GM12801 (cell line): ENCODE measurements around the gene GAMT.

Experiments
- TF ChIP-seq, protein P1 (sequence below): IDR thresholded peaks from one replicate; pipeline ENCODE4 v1.5.1; 2011; ENCODE audit warnings: control low read depth; ENCODE audit not compliant: insufficient read length; ENCODE audit errors: extremely low read depth

Gene GAMT

GRCh38 chr19:1401138-1401888 is at the start of gene GAMT:
Gene GAMT (minus strand): TSS chr19:1401542. CDS start chr19:1401476, 66 bp downstream.
- TF ChIP-seq, protein P1, sequence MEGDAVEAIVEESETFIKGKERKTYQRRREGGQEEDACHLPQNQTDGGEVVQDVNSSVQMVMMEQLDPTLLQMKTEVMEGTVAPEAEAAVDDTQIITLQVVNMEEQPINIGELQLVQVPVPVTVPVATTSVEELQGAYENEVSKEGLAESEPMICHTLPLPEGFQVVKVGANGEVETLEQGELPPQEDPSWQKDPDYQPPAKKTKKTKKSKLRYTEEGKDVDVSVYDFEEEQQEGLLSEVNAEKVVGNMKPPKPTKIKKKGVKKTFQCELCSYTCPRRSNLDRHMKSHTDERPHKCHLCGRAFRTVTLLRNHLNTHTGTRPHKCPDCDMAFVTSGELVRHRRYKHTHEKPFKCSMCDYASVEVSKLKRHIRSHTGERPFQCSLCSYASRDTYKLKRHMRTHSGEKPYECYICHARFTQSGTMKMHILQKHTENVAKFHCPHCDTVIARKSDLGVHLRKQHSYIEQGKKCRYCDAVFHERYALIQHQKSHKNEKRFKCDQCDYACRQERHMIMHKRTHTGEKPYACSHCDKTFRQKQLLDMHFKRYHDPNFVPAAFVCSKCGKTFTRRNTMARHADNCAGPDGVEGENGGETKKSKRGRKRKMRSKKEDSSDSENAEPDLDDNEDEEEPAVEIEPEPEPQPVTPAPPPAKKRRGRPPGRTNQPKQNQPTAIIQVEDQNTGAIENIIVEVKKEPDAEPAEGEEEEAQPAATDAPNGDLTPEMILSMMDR: no peak

- TF ChIP-seq, protein P1: no peak
Measured at GRCh38 chr19:1449467-1450442, 48.4 kb upstream of the GAMT start, which contains the start of gene APC2. Gene APC2 (plus strand): TSS chr19:1450121. CDS start chr19:1453002, 2,881 bp downstream.

DNA sequence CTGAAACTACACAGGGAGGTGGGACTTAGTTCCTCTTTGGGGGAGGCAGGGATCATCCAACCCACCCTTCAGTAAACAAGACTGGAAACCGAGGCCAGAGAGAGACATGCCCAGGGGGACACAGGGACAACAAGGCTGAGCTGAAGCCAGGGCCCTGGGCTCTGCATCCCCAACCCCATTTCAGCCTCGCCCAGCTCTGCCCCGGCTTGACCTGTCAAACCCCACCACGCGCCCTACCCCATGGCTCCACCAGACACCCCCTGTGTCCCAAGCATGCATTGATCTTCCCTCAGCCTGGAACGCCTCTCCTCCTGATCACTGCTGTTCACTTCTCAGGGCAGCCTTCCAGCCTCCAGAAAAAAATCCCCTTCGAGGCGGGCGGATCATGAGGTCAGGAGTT is 46.6 kb upstream of the GAMT start:
- TF ChIP-seq, protein P1: no peak

GRCh38 chr19:1447504-1447903 is 46.2 kb upstream of the GAMT start:
- TF ChIP-seq, protein P1: no peak

DNA sequence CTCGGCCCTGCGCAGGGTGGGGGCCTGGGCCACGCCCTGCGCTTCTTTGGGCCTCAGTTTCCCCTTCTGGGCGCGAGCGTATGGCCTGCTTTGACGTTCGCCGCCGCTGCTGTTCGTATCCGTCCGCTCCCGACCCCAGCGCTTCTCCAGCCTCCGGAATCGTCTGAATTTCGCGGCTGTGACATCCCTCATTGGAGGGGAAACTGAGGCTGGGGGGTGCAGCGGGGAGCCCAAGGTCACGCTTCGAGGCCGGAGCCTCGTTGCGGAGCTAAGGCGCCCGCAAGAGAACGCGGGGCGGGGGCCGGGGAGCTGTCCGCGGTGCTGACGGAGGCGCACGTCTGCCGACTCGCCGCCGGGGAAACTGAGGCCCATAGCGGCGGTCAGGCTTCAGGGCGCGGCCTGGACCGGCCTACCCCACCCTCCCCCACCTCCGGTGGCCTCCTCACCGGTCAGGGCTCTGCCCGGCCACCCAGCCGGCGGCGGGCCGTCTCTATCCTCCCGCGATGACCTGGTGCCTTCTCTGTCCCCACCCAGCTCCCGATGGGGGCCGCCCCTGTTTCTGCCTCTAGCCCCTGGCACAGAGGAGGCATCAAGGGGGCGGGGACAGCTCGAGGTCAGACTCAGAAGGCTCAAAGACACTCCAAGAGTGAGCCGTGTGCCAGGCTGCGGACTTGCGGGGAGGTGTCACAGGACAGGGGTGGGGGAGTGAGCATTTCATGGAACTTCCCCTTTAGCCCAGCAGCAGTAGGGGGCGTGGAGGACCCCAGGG is 45.6 kb upstream of the GAMT start:
- TF ChIP-seq, protein P1: no peak

DNA sequence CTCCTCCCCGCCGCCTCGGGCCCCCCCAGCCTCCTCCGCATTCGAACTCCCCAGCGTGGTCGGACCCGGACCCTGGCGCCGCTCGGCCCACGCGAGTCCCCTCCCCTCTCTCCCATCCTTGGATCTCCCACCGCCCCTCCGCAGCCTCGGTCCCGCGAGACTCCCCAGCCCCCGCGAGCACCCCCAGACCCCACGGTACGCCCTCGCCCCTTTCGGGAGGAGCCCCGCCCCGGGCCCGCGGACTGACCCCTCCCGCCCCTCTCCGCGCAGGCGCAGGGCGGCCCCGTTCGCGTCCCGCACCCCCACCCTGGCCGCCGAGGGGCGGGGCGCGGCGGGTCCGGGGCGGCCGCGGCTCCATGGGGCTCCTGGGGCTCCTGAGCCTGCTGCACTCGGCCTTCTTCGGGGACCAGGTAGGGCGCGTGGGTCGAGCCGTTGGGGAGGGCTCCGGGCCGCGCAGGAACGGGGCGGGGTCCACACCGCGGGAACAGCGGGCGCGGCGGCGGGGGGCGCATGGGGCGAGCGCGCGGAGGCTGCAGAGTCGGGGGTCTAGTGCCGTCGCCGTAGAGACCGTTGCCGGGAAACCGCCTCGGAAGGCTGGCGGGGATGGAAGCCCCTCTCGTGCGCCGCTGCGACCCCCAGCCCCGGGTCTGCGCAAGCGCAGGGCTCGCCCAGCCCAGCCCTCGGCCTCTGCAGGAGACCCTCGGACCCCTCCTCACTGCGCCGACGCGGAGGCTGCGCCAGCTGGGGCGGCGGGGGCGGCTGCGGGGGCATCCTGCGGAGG is 44.8 kb upstream of the GAMT start:
- TF ChIP-seq, protein P1: no peak
